Activated effector memory CD4-positive, alpha-beta T cell treated with Interleukin-2 at 50 U/mL for 16 hours (primary cell): Measurements from ENCODE around the gene RANBP2.
A peak's percentile ranks its signal among the peaks of the same experiment; 100 is the strongest.

ENCODE experiments used
- DNase-seq: peaks from one replicate; pipeline ENCODE4 v3.0.0-alpha.2; 2020

RANBP2 gene

GRCh38 chr2:108778857-108779256 lies 59.6 kb downstream of the RANBP2 start:
- no peak for DNase-seq

GRCh38 chr2:108786008-108786353 lies 66.7 kb downstream of the RANBP2 start:
- no peak for DNase-seq

GRCh38 chr2:108786354-108787215 lies 67.3 kb downstream of the RANBP2 start, which contains the start of gene CCDC138:
TSS of gene CCDC138 (plus strand) at chr2:108786771. CDS start at chr2:108786823, 52 bp downstream.
- DNase-seq: peak; percentile 88

GRCh38 chr2:108787216-108787541 lies 67.9 kb downstream of the RANBP2 start:
- no peak for DNase-seq

- DNase-seq: no peak
These were observed 83.9 kb downstream of the RANBP2 start for GRCh38 chr2:108803045-108803736.

GRCh38 chr2:108805032-108805431 lies 85.8 kb downstream of the RANBP2 start:
- no peak for DNase-seq

GRCh38 chr2:108805782-108806181 lies 86.5 kb downstream of the RANBP2 start:
- DNase-seq: no peak

GRCh38 chr2:108806371-108807113 lies 87.3 kb downstream of the RANBP2 start:
- no peak for DNase-seq

GRCh38 chr2:108809936-108810335 lies 90.7 kb downstream of the RANBP2 start:
- DNase-seq: no peak

- no peak for DNase-seq
These were observed 92.0 kb downstream of the RANBP2 start for GRCh38 chr2:108810993-108811957.

- no peak for DNase-seq
These were observed 94.5 kb downstream of the RANBP2 start for GRCh38 chr2:108813732-108814131.

GRCh38 chr2:108820482-108820881 lies 101.2 kb downstream of the RANBP2 start:
- no peak for DNase-seq

- DNase-seq: no peak
These were observed 104.0 kb downstream of the RANBP2 start for GRCh38 chr2:108823286-108823685.

GRCh38 chr2:108824316-108825070 lies 105.2 kb downstream of the RANBP2 start:
- DNase-seq: no peak

GRCh38 chr2:108825254-108825653 lies 106.0 kb downstream of the RANBP2 start:
- no peak for DNase-seq

GRCh38 chr2:108825736-108826135 lies 106.5 kb downstream of the RANBP2 start:
- no peak for DNase-seq

- DNase-seq: no peak
These were observed 110.5 kb downstream of the RANBP2 start for GRCh38 chr2:108829578-108830310.

- DNase-seq: no peak
These were observed 113.9 kb downstream of the RANBP2 start for GRCh38 chr2:108833219-108833618.

GRCh38 chr2:108834620-108835019 lies 115.3 kb downstream of the RANBP2 start:
- DNase-seq: no peak

- DNase-seq: no peak
These were observed 115.8 kb downstream of the RANBP2 start for GRCh38 chr2:108835040-108835439.
